Measurements from ENCODE around the gene GOLGA3. TPM values are rescaled to one million over a fixed set of nuclear protein-coding genes. Genes with fewer than 3 reads are reported as not detected.

GOLGA3 gene
- total RNA-seq, 2 donors from 2014 or later, result 38.2 to 43.5 TPM

DNA sequence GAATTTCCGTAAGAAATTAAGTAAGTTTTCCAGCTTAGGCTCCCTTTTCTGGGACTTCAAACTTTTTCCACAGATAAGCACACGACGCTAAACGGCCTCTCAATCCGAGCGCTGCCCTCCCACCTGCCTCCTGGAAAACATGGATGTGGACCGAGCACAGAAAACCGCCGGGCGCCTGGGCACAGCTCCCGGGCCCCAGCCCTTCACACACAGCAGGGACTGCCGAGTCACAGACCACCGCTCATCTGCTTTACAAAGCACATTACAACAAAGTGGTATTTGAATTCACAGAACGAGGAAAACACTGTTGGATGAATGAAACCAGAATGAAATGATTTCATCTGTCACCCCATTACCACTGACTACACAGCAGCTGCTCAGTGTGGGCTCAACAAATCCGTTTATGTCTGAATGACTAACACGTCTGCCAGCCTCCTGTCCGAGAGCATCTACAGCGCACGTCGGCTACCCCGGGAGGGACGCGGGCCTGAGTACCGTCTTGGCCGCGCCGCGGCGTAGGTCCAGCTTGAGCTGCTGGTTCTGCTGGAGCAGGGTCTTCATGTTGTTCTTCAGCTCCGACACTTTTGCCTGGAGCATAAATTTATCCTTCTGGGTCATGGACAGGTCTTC lies 53.9 kb downstream of the GOLGA3 start:
- H3K9me3 ChIP-seq (ENCODE audit: control insufficient read depth, low read length), result no peaks in the 10 kb centered on the region
- no peak for DNase-seq
- Mint-ChIP-seq H3K9me3 (no peaks in the 10 kb centered on the region), H3K27me3 (ENCODE audit: insufficient read depth) (no peaks in the 10 kb centered on the region), H3K27ac (no peak overlapping the region), H3K4me1 (no peaks in the 10 kb centered on the region), H3K4me3 (no peak overlapping the region), H3K36me3 (ENCODE audit: low read depth) (peaks cover 50% of the 10 kb centered on the region)
- no peak overlapping the region for H3K9ac ChIP-seq (ENCODE audit: extremely low read depth, low read length, poor library complexity, severe bottlenecking)
- 96% methylated on average over 26 to 29 of the region's 30 CpGs for WGBS, 2 experiments (ENCODE audit: insufficient coverage in 1 of 2, insufficient read length in 1 of 2)
- TF ChIP-seq, protein P1, sequence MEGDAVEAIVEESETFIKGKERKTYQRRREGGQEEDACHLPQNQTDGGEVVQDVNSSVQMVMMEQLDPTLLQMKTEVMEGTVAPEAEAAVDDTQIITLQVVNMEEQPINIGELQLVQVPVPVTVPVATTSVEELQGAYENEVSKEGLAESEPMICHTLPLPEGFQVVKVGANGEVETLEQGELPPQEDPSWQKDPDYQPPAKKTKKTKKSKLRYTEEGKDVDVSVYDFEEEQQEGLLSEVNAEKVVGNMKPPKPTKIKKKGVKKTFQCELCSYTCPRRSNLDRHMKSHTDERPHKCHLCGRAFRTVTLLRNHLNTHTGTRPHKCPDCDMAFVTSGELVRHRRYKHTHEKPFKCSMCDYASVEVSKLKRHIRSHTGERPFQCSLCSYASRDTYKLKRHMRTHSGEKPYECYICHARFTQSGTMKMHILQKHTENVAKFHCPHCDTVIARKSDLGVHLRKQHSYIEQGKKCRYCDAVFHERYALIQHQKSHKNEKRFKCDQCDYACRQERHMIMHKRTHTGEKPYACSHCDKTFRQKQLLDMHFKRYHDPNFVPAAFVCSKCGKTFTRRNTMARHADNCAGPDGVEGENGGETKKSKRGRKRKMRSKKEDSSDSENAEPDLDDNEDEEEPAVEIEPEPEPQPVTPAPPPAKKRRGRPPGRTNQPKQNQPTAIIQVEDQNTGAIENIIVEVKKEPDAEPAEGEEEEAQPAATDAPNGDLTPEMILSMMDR (conservative IDR thresholded peaks at IDR 0.05), result no peak
- H3K36me3 ChIP-seq (ENCODE audit: control insufficient read depth, insufficient read depth, low read length), result peaks cover 70% of the 10 kb centered on the region
- no peak overlapping the region for H3K4me3 ChIP-seq (ENCODE audit: low read length)
- H3K27me3 ChIP-seq (ENCODE audit: control insufficient read depth, insufficient read depth, low read length, poor library complexity, severe bottlenecking), result no peaks in the 10 kb centered on the region
- no peaks in the 10 kb centered on the region for H3K4me1 ChIP-seq (ENCODE audit: control insufficient read depth, insufficient read depth, low read length)
- no peak overlapping the region for H3K27ac ChIP-seq (ENCODE audit: low read depth, low read length)

DNA sequence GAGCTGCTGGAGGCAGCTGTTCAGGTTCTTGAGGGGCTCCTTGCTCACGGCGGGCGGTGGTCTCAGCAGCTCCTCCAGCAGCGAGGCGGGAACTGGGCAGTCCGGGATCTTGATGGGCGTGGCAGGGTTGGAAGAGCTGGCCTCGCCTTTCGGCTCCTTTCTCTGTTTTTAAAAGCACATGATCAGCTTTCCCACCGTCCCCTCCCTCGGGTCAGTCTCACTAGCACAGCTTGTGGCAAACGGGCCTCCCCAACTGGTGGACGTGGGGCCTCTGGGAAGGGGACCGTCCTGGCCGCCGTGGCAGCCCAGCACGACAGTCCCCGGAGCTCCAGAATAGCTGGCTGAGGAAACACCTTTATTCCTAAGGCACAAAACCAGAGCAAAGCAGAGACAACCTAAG lies 54.5 kb downstream of the GOLGA3 start:
- Mint-ChIP-seq H3K27me3 (ENCODE audit: insufficient read depth) (no peaks in the 10 kb centered on the region), H3K4me3 (no peak overlapping the region), H3K4me1 (no peaks in the 10 kb centered on the region), H3K27ac (no peak overlapping the region), H3K36me3 (ENCODE audit: low read depth) (peaks cover 48% of the 10 kb centered on the region), H3K9me3 (no peaks in the 10 kb centered on the region)
- Histone ChIP-seq H3K4me1 (ENCODE audit: control insufficient read depth, insufficient read depth, low read length) (no peaks in the 10 kb centered on the region), H3K27me3 (ENCODE audit: control insufficient read depth, insufficient read depth, low read length, poor library complexity, severe bottlenecking) (no peaks in the 10 kb centered on the region), H3K36me3 (ENCODE audit: control insufficient read depth, insufficient read depth, low read length) (peaks cover 70% of the 10 kb centered on the region), H3K9me3 (ENCODE audit: control insufficient read depth, low read length) (no peaks in the 10 kb centered on the region), H3K27ac (ENCODE audit: low read depth, low read length) (no peak overlapping the region), H3K4me3 (ENCODE audit: low read length) (no peak overlapping the region), H3K9ac (ENCODE audit: extremely low read depth, low read length, poor library complexity, severe bottlenecking) (no peak overlapping the region)
- DNase-seq, result no peak
- TF ChIP-seq, protein P1 (conservative IDR thresholded peaks at IDR 0.05), result no peak
- WGBS, 2 experiments (ENCODE audit: insufficient coverage in 1 of 2, insufficient read length in 1 of 2), result 95 to 99% methylated on average over 13 to 18 of the region's 18 CpGs

DNA sequence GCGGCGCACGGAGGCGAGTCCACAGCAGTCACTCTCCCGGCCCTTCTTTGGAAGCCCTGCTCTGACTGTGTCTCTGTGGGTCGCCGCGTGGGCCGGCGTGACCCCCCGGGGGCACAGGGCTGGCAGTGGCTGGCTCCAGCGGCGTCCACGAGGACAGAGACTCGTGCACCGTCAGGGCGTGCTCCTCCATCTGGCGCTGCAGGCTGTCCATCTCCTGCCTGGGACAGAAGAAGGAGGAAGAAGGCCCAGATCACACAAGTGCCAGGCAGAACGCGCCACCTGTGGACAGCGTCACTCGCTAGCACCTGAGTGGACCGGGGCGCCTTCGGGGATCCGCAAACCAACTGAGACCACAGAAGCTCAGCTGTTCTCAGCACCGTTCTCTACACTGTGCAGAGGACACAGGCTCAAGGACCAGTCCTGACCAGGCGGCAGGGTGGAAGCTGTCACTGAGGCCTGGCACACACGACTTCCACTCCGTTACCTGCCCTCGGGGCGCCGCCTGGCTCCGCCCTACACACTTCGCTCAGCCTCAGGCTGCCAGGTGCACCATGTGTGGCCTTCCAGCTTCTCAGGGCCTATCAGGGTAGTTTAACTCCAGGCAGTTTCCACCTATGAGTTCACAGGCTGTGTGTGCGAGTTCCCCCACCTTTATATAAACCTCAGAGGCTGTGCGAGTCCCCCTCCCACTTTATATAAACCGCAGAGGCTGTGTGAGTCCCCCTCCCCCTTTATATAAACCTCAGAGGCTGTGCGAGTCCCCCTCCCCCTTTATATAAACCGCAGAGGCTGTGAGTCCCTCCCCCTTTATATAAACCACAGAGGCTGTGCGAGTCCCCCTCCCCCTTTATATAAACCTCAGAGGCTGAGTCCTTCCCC lies 55.4 kb downstream of the GOLGA3 start:
- H3K36me3 ChIP-seq (ENCODE audit: control insufficient read depth, insufficient read depth, low read length), result peaks cover 76% of the 10 kb centered on the region
- no peak overlapping the region for H3K4me3 ChIP-seq (ENCODE audit: low read length)
- DNase-seq, result no peak
- Mint-ChIP-seq H3K27me3 (ENCODE audit: insufficient read depth) (no peaks in the 10 kb centered on the region), H3K27ac (no peak overlapping the region), H3K4me3 (no peak overlapping the region), H3K36me3 (ENCODE audit: low read depth) (peaks cover 52% of the 10 kb centered on the region), H3K4me1 (peaks cover 1% of the 10 kb centered on the region), H3K9me3 (no peaks in the 10 kb centered on the region)
- no peaks in the 10 kb centered on the region for H3K4me1 ChIP-seq (ENCODE audit: control insufficient read depth, insufficient read depth, low read length)
- TF ChIP-seq, protein P1 (conservative IDR thresholded peaks at IDR 0.05), result no peak
- H3K27ac ChIP-seq (ENCODE audit: low read depth, low read length), result no peak overlapping the region
- 94 to 96% methylated on average over 35 to 41 of the region's 41 CpGs for WGBS, 2 experiments (ENCODE audit: insufficient coverage in 1 of 2, insufficient read length in 1 of 2)
- no peaks in the 10 kb centered on the region for H3K9me3 ChIP-seq (ENCODE audit: control insufficient read depth, low read length)
- H3K27me3 ChIP-seq (ENCODE audit: control insufficient read depth, insufficient read depth, low read length, poor library complexity, severe bottlenecking), result no peaks in the 10 kb centered on the region
- H3K9ac ChIP-seq (ENCODE audit: extremely low read depth, low read length, poor library complexity, severe bottlenecking), result no peak overlapping the region
